ENCODE results near the gene INTS15. TPM values are rescaled to one million over a fixed set of nuclear protein-coding genes. Genes with fewer than 3 reads are reported as not detected.
A peak's percentile ranks its signal among the peaks of the same experiment; 100 is the strongest.
"Not testable (repeated sequence)": the region's sequence is repeated elsewhere in the genome, so short reads cannot be mapped to it uniquely, and the experiment has no call there.

INTS15 gene
- total and polyA plus RNA-seq, 5 donors: 9.4 to 18.7 (median 16.7) TPM

DNA sequence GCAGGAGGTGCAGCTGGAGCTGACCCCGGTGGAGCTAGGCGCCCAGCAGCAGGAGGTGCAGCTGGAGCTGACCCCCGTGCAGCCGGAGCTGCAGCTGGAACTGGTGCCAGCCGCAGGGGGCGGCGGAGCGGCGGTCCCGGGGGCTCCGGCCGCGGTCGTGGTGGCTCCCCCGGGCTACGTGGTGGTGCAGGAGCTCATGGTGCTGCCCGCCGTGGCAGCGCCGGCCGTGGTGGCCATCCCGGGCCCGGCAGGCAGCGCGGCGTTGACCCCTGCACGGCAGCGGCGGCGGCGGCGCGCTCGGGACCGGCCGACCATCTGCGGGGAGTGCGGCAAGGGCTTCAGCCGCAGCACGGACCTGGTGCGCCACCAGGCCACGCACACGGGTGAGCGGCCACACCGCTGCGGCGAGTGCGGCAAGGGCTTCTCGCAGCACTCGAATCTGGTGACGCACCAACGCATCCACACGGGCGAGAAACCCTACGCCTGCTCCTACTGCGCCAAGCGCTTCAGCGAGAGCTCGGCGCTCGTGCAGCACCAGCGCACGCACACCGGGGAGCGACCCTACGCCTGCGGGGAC lies 32.4 kb downstream of the INTS15 start:
- Histone ChIP-seq H3K4me3 (ENCODE audit: low read length) (no peak overlapping the region), H3K27me3 (ENCODE audit: control insufficient read depth, insufficient read depth) (no peaks in the 10 kb centered on the region), H3K9me3 (ENCODE audit: control insufficient read depth, low read length) (no peaks in the 10 kb centered on the region), H3K4me1 (ENCODE audit: control insufficient read depth, insufficient read depth, low read length) (no peaks in the 10 kb centered on the region), H3K27ac (ENCODE audit: low read length) (no peak overlapping the region)
- ATAC-seq (no peak), DNase-seq (no peak)
- intact Hi-C loops (cut with DNase I): no loop called here
- WGBS: 97% methylated on average over 67 of the region's 67 CpGs

DNA sequence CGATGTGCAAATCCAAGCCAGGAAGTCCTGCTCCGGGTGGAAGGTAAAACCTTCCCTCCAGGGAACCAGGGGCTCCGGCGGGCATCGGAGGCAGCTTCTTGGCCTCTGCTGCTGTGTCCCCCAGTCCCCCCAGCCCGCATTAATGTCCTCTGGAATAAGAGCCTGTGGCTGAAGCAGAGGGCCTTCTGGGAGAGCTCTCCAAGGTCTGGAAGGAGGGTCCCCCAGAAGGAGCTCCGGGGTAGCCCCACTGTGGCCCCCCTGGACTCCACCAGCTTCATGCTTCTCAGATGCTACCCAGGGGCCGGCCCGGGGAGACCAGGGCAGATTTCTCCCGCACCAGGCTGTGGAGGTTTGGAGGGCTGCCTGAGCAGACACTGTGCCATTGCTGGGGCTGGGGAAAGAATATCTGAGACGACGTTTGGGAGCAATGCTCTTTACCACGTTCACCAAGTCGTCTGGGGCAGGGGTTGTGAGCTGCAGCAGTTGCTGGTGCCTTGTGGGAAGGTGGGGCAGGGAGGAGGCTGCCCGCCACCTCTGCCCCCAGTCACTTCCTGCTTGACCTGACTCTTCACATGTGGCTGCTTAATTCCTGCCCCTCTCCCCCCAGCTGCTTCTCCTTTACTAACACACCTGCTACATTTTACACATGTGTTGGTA lies 33.9 kb downstream of the INTS15 start:
- DNase-seq (no peak), ATAC-seq (no peak)
- Histone ChIP-seq H3K4me1 (ENCODE audit: control insufficient read depth, insufficient read depth, low read length) (no peaks in the 10 kb centered on the region), H3K27ac (ENCODE audit: low read length) (no peak overlapping the region), H3K9me3 (ENCODE audit: control insufficient read depth, low read length) (no peaks in the 10 kb centered on the region), H3K27me3 (ENCODE audit: control insufficient read depth, insufficient read depth) (no peaks in the 10 kb centered on the region), H3K4me3 (ENCODE audit: low read length) (no peak overlapping the region)
- WGBS: 78% methylated on average over 15 of the region's 15 CpGs
- intact Hi-C loops (cut with DNase I): no loop called here

- no peaks in the 10 kb centered on the region for H3K27me3 ChIP-seq (ENCODE audit: control insufficient read depth, insufficient read depth)
- DNase-seq (no peak), ATAC-seq (no peak)
- 78% methylated on average over 3 of the region's 3 CpGs for WGBS
- no peak overlapping the region for H3K27ac ChIP-seq (ENCODE audit: low read length)
- no peaks in the 10 kb centered on the region for H3K4me1 ChIP-seq (ENCODE audit: control insufficient read depth, insufficient read depth, low read length)
- intact Hi-C loops (cut with DNase I): no loop called here
- no peaks in the 10 kb centered on the region for H3K9me3 ChIP-seq (ENCODE audit: control insufficient read depth, low read length)
- no peak overlapping the region for H3K4me3 ChIP-seq (ENCODE audit: low read length)
These were observed 34.4 kb downstream of the INTS15 start for GRCh38 chr7:6624246-6624611.

- 88% methylated on average over 6 of the region's 6 CpGs for WGBS
- ATAC-seq (no peak), DNase-seq (no peak)
- intact Hi-C loops (cut with DNase I): no loop called here
- Histone ChIP-seq H3K27ac (ENCODE audit: low read length) (no peak overlapping the region), H3K4me1 (ENCODE audit: control insufficient read depth, insufficient read depth, low read length) (no peaks in the 10 kb centered on the region), H3K4me3 (ENCODE audit: low read length) (no peak overlapping the region), H3K27me3 (ENCODE audit: control insufficient read depth, insufficient read depth) (no peaks in the 10 kb centered on the region), H3K9me3 (ENCODE audit: control insufficient read depth, low read length) (no peaks in the 10 kb centered on the region)
These were observed 38.2 kb downstream of the INTS15 start for GRCh38 chr7:6628045-6628444.

- H3K9me3 ChIP-seq (ENCODE audit: control insufficient read depth, low read length): no peaks in the 10 kb centered on the region
- no peak overlapping the region for H3K4me3 ChIP-seq (ENCODE audit: low read length)
- H3K4me1 ChIP-seq (ENCODE audit: control insufficient read depth, insufficient read depth, low read length): no peaks in the 10 kb centered on the region
- WGBS: 70% methylated on average over 11 of the region's 11 CpGs
- H3K27me3 ChIP-seq (ENCODE audit: control insufficient read depth, insufficient read depth): no peaks in the 10 kb centered on the region
- intact Hi-C loops (cut with DNase I): no loop called here
- ATAC-seq (no peak), DNase-seq (no peak)
- H3K27ac ChIP-seq (ENCODE audit: low read length): no peak overlapping the region
These were observed 40.4 kb downstream of the INTS15 start for GRCh38 chr7:6630007-6630849.

- Histone ChIP-seq H3K4me3 (ENCODE audit: low read length) (no peak overlapping the region), H3K9me3 (ENCODE audit: control insufficient read depth, low read length) (no peaks in the 10 kb centered on the region), H3K27me3 (ENCODE audit: control insufficient read depth, insufficient read depth) (no peaks in the 10 kb centered on the region), H3K4me1 (ENCODE audit: control insufficient read depth, insufficient read depth, low read length) (no peaks in the 10 kb centered on the region), H3K27ac (ENCODE audit: low read length) (no peak overlapping the region)
- intact Hi-C loops (cut with DNase I): no loop called here
- ATAC-seq (no peak), DNase-seq (no peak)
- 75% methylated on average over 7 of the region's 7 CpGs for WGBS
These were observed 41.8 kb downstream of the INTS15 start for GRCh38 chr7:6631605-6632004.

GRCh38 chr7:6634021-6634420 lies 44.2 kb downstream of the INTS15 start:
- no peak for ATAC-seq
- H3K27me3 ChIP-seq (ENCODE audit: control insufficient read depth, insufficient read depth): no peaks in the 10 kb centered on the region
- intact Hi-C loops (cut with DNase I): no loop called here
- H3K9me3 ChIP-seq (ENCODE audit: control insufficient read depth, low read length): no peaks in the 10 kb centered on the region
- no peak overlapping the region for H3K27ac ChIP-seq (ENCODE audit: low read length)
- WGBS: 68% methylated on average over 8 of the region's 8 CpGs
- no peaks in the 10 kb centered on the region for H3K4me1 ChIP-seq (ENCODE audit: control insufficient read depth, insufficient read depth, low read length)
- no peak overlapping the region for H3K4me3 ChIP-seq (ENCODE audit: low read length)
- no peak for DNase-seq

DNA sequence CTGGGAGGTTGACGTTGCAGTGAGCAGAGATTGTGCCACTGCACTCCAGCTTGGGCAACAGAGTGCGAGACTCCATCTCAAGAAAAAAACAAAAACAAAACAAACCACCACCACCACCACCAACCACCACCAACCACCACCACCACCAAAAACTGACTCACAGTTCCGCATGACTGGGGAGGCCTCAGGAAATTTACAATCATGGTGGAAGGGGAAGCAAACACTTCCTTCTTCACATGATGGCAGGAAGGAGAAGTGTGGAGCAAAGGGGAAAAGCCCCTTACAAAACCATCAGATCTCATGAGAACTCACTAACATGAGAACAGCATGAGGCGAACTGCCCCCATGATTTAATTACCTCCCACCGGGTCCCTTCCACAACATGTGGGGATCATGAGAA lies 45.1 kb downstream of the INTS15 start:
- H3K27me3 ChIP-seq (ENCODE audit: control insufficient read depth, insufficient read depth); ATAC-seq; H3K4me3 ChIP-seq (ENCODE audit: low read length); intact Hi-C loops (cut with DNase I); H3K4me1 ChIP-seq (ENCODE audit: control insufficient read depth, insufficient read depth, low read length); H3K27ac ChIP-seq (ENCODE audit: low read length); DNase-seq; H3K9me3 ChIP-seq (ENCODE audit: control insufficient read depth, low read length): not testable (repeated sequence)
- WGBS: 86% methylated on average over 5 of the region's 5 CpGs

DNA sequence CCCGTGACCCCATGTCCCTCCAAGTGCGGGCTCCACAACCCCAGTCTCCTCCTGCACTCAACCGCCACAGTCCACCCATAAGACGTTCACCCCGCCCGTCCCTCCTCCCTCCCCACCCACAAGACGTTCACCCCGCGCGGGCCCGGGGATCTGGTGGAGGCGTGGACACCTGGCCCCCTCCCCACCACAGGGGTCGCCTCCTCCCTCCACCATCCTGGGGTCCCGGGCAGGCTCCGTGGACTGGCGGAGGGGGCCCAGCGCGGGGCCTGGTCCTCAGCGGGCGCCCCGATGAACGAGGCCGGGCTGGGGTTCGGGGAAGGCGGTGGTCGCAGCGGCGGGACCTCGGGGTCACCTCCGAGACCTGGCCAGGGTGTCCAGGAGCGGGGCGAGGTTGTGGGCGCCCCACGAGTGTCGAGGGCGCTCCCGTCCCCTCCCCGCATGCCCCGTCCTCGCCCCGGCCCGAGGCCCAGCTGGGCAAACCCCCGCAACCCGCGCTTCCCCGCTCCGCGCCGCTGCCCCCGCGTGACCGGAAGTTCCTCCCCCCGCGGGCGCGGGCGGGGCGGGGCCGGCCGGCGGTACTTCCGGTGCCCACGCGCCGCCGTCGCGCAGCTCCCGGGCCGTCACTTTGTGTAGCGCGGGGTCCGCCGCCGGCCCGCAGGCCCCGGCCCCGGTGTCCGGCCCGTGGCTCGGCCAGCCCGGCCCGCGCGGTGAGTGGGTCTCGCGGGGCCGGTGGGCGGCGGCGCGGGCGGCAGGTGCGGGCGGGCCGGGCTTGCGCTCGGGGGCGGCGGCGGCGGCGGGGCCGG lies 47.1 kb downstream of the INTS15 start, which contains the start of gene ZNF316:
Gene ZNF316 (plus strand): TSS at position 578 of the 803 bp plus-strand sequence. CDS start 5,092 bp downstream, outside the sequence.
- DNase-seq: peak; percentile 71 to 89 (median 89)
- H3K27ac ChIP-seq (ENCODE audit: low read length): peak within 1 kb of the TSS; percentile 25
- WGBS: 1% methylated on average over 104 of the region's 104 CpGs
- H3K4me3 ChIP-seq (ENCODE audit: low read length): peak within 1 kb of the TSS; percentile 97
- H3K4me1 ChIP-seq (ENCODE audit: control insufficient read depth, insufficient read depth, low read length): no peaks in the 10 kb centered on the region
- H3K9me3 ChIP-seq (ENCODE audit: control insufficient read depth, low read length): no peaks in the 10 kb centered on the region
- intact Hi-C loops (cut with DNase I): no loop called here
- H3K27me3 ChIP-seq (ENCODE audit: control insufficient read depth, insufficient read depth): no peaks in the 10 kb centered on the region
- peak; percentile 76 to 88 for ATAC-seq

GRCh38 chr7:6637544-6638229 lies 47.9 kb downstream of the INTS15 start:
- WGBS: 2% methylated on average over 60 of the region's 60 CpGs
- H3K27me3 ChIP-seq (ENCODE audit: control insufficient read depth, insufficient read depth): no peaks in the 10 kb centered on the region
- no peaks in the 10 kb centered on the region for H3K9me3 ChIP-seq (ENCODE audit: control insufficient read depth, low read length)
- no peak overlapping the region for H3K27ac ChIP-seq (ENCODE audit: low read length)
- DNase-seq (peak in 1 of 3 donors; percentile 43), ATAC-seq (peak; percentile 16 to 33)
- H3K4me3 ChIP-seq (ENCODE audit: low read length): peak overlapping the region; percentile 97
- H3K4me1 ChIP-seq (ENCODE audit: control insufficient read depth, insufficient read depth, low read length): no peaks in the 10 kb centered on the region
- intact Hi-C loops (cut with DNase I): no loop called here

All from right cardiac atrium (tissue), 5 donors.